ENCODE results near the gene GPR183. TPM values are rescaled to one million over a fixed set of nuclear protein-coding genes. Genes with fewer than 3 reads are reported as not detected.
A peak's percentile ranks its signal among the peaks of the same experiment; 100 is the strongest.

Gene GPR183
- total and polyA plus RNA-seq, 10 of the 15 experiments (the other 5 are each of a cell fraction or from before 2014, with no cell fraction given): 134 to 669 (median 225) TPM

- RAD21 ChIA-PET (ENCODE audit: unreplicated experiment): interaction anchor here (1.0 to 3.9 kb wide), 3 partner anchors 21 to 76 kb away, joined by 4 to 20 read pairs (median 5); no protein-coding TSS in a partner anchor
- H3K27ac ChIP-seq (ENCODE audit: control insufficient read depth, insufficient read depth): no peak overlapping the region
Observed at GRCh38 chr13:99290894-99291293, 16.3 kb downstream of the GPR183 start.

More at GRCh38 chr13:99290894-99291293, 16.3 kb downstream of the GPR183 start:
- peaks cover 5 to 14% of the 10 kb centered on the region in 2 experiments for H3K36me3 ChIP-seq (ENCODE audit: control insufficient read depth in 2 of 2, insufficient read depth in 2 of 2, low read length in 1 of 2)
- no peak overlapping the region for H3K4me2 ChIP-seq (ENCODE audit: control insufficient read depth, insufficient read depth)
- no peak for DNase-seq (ENCODE audit: low read depth, low spot score)
- ChIA-PET SMC1A (ENCODE audit: uncharacterized antibody, unreplicated experiment) (interaction anchor here (1.1 to 1.5 kb wide), 3 partner anchors 16 to 21 kb away, joined by 3 to 6 read pairs (median 4); no protein-coding TSS in a partner anchor), CTCF (interaction anchor here (0.6 kb wide), 1 partner anchor 96 kb away, joined by 3 read pairs; no protein-coding TSS in a partner anchor), POLR2A (interaction anchor here (1.0 kb wide), 1 partner anchor 19 kb away, joined by 3 read pairs; no protein-coding TSS in a partner anchor)
- no peaks in the 10 kb centered on the region for H3K9me3 ChIP-seq (replicated peaks; ENCODE audit: control insufficient read depth, insufficient read depth, low read length)
- H3K27me3 ChIP-seq (replicated peaks in 1 of 2; ENCODE audit: control insufficient read depth in 2 of 2, insufficient read depth in 2 of 2, low read length in 1 of 2): no peaks in the 10 kb centered on the region
- peaks cover 41% of the 10 kb centered on the region for H3K4me1 ChIP-seq (ENCODE audit: control insufficient read depth, insufficient read depth, low read length)
- no peak overlapping the region for H2AFZ ChIP-seq (ENCODE audit: control insufficient read depth, low read depth, low read length)
- no peak overlapping the region for H3K9ac ChIP-seq (ENCODE audit: control insufficient read depth, insufficient read depth, low read length)
- no TSS peak for BruUV-seq (replicated peaks)
- peaks cover 48% of the 10 kb centered on the region for H3K79me2 ChIP-seq (ENCODE audit: control insufficient read depth, insufficient read depth, low read length)
- ATAC-seq: peak; percentile 6
- no peak for TF ChIP-seq JUND (IDR thresholded peaks at IDR 0.05; ENCODE audit: low read depth, low read length)
- no peak for TF ChIP-seq NR2F1 (conservative IDR thresholded peaks at IDR 0.05)
- no peak for TF ChIP-seq FOXM1 (IDR thresholded peaks at IDR 0.05; ENCODE audit: low read depth, low read length)
- TF ChIP-seq SREBF2 (IDR thresholded peaks at IDR 0.05; ENCODE audit: low read length): no peak
- TF ChIP-seq FOS (IDR thresholded peaks at IDR 0.05; ENCODE audit: borderline replicate concordance, extremely low read depth, insufficient read length): no peak
- peak; percentile 42 for TF ChIP-seq USF1 (IDR thresholded peaks at IDR 0.05; ENCODE audit: borderline replicate concordance, extremely low read length, insufficient read depth, low read depth, low read length)
- TF ChIP-seq CBX5 (IDR thresholded peaks at IDR 0.05; ENCODE audit: low read depth): no peak
- TF ChIP-seq POLR2AphosphoS5 (IDR thresholded peaks at IDR 0.05; ENCODE audit: low read length): peak; percentile 24; the same call in 1 of the 2 replicates
- no peak for TF ChIP-seq SP1 (IDR thresholded peaks at IDR 0.05; ENCODE audit: low read depth, low read length)
- no peak for TF ChIP-seq RAD51 (IDR thresholded peaks at IDR 0.05)
- no peak for TF ChIP-seq NBN (IDR thresholded peaks at IDR 0.05)
- no peak for TF ChIP-seq TCF7 (IDR thresholded peaks at IDR 0.05; ENCODE audit: borderline replicate concordance)
- in situ Hi-C loops (cut with MboI) (no loop called here), intact Hi-C loops (cut with micrococcal nuclease; ENCODE audit: unreplicated experiment) (no loop called here)
- WGBS (ENCODE audit: insufficient coverage, insufficient replicate concordance, low lambda C conversion rate, missing lambda C conversion rate): 91% methylated on average over 3 of the region's 3 CpGs
- no peak for FAIRE-seq
- H3K4me3 ChIP-seq: no peak overlapping the region
- H4K20me1 ChIP-seq (ENCODE audit: control insufficient read depth, insufficient read depth): peaks cover 3% of the 10 kb centered on the region; the same call in 1 of the 2 replicates

Measured in GM12878 (cell line).